HG02981 (cell line): Measurements from ENCODE around the gene BRSK2.
"Not testable (repeated sequence)": the region's sequence is repeated elsewhere in the genome, so short reads cannot be mapped to it uniquely, and the experiment has no call there.

ENCODE experiments used
- ATAC-seq: cut with Tn5 transposase; IDR thresholded peaks from one replicate; pipeline ENCODE4 v1.9.1; 2021; ENCODE audit warnings: mild to moderate bottlenecking, moderate library complexity; ENCODE audit not compliant: unreplicated experiment

Gene BRSK2

DNA sequence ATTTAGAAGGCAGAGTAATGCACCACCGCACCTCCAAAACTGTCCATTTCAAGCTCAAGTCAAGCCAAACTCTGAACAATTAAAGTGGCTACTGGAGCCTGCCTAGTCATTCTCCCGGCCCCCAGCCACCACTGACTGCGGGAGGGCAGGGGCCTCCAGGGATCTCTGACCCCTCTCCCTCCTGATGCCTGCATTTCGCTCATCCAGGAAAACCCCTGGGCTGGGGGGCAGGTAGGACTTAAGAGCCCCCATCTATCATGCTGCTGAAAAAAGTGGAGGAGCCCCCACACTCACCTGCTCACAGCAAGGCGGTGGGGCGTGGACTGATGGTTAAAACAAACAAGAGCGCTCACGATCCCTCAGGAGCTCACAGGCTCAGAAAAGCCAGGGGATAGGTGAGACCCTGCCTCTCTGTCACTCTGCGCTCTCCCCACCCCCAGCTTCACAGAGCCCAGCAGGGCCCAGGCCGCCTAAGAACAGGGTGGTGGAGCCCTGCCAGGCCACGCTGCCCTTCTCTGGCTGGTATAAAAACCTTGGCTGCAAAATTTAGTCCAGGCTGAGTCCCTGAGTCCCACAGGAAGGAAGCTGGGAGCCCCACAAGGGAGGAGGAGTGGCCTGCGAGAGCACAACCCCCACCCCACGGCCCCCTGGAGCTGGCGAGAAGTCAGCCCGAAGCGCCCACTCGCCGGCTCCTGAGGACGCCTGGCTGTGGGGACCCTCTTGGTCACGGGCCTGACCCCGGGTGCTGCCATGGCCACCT, 117.8 kb downstream of the BRSK2 start:
- no peak for ATAC-seq

DNA sequence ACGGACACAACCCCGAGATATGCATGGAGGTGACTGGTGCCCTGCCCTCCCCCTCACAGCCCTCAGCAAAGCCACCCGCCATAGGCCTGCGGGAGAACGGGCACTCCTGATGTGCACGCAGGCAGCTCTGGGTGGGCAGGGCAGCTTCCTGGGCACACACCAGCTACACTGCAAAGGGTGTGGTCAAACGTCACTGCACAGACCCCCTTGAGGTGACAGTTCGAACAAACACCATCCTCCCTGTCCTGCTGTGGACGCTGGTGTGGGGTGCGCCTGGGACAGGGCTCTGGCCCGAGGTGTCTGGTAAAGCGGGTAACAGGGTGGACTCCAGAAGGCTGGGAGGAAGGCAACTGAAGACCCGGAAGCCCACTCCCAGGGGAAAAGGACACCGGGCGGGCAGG, 118.8 kb downstream of the BRSK2 start:
- no peak for ATAC-seq

- ATAC-seq: no peak
Measured at GRCh38 chr11:1508986-1509385, 119.3 kb downstream of the BRSK2 start.

- ATAC-seq: no peak
Measured at GRCh38 chr11:1509626-1510255, 120.0 kb downstream of the BRSK2 start.

DNA sequence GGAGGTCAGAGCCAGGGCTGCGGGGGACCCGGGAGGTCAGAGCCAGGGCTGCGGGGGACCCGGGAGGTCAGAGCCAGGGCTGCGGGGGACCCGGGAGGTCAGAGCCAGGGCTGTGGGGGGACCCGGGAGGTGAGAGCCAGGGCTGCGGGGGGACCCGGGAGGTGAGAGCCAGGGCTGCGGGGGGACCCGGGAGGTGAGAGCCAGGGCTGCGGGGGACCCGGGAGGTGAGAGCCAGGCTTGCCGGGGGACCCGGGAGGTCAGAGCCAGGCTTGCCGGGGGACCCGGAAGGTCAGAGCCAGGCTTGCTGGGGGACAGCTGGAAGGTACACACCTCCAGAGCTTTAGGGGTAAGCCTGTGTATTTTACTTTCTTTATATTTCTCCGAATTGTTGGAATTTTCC, 120.6 kb downstream of the BRSK2 start:
- not testable (repeated sequence) for ATAC-seq

DNA sequence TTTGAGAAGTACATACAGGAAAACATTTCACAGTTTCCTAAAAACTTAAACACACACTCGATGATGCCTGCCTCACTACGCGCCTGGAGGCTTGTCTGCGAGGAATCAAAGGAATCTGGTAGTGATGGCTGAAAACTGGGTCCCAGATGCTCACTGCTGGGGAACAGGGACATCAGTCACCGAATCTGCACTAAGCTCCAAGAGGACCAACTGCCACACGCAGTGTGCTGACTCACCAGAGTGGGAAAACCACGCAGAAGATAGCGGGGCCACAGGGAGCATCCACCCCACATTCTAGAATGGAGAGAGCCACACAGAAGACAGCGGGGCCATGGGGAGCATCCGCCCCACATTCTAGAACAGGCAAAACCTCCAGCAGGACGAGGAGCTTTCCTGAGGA, 121.2 kb downstream of the BRSK2 start:
- ATAC-seq: no peak

DNA sequence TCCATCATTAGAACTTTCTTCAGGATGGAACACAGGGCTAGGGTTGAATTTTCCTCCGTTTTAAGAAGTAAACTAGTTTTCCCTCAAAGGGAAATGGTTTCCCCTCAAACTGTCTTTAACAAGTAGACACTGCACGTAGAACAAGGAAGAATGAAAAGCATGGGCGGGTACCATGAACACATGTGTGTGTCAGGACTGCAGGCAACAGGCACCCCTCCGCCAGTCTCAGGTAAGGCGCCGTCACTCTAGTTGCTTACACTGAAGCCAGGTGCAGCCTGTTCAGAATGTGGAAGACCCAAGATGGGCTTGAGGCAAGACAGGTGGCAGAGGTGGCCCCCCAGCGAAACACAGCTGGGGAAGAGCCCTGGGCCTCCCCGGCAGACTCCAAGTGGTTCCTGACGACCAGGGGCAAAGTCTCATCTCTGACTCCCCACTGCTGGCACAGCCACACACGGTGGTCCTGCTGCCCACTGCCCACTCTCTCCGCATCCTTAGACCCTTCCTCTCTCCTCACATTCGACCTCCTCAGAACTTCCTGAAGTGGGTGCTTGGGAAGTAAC, 122.3 kb downstream of the BRSK2 start:
- ATAC-seq: no peak
